ENCODE measurements around the gene GPR171. TPM values are rescaled to one million over a fixed set of nuclear protein-coding genes. Genes with fewer than 3 reads are reported as not detected.

Gene GPR171
- polyA plus RNA-seq, 1 donor from 2014 or later, result 1.1 TPM

DNA sequence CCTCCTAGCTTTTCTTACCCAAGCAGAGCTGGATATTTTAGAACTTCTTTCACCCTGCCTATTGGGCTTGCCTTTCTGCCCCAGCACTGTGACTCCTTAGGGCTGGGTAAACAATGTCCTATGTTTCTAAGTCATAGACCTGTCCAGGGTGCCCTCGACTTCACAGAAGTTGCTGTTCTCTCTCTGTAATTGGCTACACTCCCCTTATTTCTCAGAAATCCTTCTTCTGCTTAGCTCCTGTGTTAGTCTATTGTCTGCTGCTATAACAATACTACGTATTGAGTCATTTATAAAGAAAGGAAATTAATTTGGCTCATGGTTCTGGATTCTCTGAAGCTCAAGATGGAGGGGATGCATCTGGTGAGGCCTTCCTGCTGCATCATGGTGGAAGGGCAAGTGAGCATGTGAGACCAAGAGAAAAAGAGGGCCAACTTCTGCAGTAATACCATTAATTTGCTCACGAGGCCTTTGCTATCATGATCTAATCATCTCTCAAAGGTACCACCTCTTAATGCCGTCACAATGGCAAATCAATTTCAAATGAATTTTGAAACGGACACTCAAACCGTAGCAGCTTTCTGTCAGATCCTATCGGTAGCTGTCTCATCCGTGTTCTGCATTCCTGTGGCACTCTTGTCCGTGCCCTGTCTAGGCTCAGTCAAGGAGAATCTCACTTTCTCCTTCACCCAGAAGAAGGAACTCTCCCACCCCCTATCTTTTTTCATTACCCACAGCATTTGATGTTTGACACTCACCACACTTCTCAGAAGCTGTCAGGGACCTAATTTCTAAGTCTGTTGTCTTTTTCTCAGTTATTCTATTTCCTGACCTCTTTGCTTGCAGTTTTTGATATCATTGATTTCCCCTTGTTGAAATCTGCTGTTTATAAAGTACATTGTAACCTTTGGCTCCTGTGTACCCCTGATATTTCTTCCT lies 22.3 kb upstream of the GPR171 start:
- H3K27ac Mint-ChIP-seq, result peak overlapping the region in 1 of 3 donors; percentile 12
- H3K9me3 Mint-ChIP-seq, result peaks cover 0 to 7% (median 0%) of the 10 kb centered on the region in 3 donors
- H3K4me1 Mint-ChIP-seq, result peaks cover 13 to 19% (median 14%) of the 10 kb centered on the region in 3 donors
- peaks cover 4% of the 10 kb centered on the region for H3K36me3 Mint-ChIP-seq
- no peaks in the 10 kb centered on the region for H3K27me3 Mint-ChIP-seq
- H3K4me3 Mint-ChIP-seq, result no peak overlapping the region

DNA sequence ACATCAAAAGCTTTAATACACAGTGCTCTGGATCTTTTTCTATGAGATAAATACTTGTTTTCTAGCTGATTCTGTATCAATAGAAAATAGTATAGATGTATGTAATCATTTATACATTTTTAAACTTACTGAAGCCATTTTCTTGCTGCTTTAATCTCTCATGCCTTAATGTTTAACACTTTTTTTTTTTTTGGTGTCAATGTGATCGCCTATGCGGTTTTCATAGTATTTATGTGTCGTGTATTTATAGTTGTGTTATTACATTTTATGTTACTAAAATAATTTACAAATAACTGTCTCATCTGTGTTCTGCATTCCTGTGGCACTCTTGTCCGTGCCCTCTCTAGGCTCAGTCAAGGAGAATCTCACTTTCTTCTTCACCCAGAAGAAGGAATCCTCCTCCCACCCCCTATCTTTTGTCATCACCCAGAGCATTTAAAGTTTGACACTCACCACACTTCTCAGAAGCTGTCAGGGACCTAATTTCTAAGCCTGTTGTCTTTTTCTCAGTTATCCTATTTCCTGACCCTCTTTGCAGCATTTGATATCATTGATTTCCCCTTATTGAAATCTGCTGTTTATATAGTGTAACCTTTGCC lies 21.4 kb upstream of the GPR171 start:
- peaks cover 11 to 16% (median 11%) of the 10 kb centered on the region in 3 donors for H3K4me1 Mint-ChIP-seq
- peaks cover 0 to 7% (median 0%) of the 10 kb centered on the region in 3 donors for H3K9me3 Mint-ChIP-seq
- no peak overlapping the region for H3K4me3 Mint-ChIP-seq
- H3K27me3 Mint-ChIP-seq, result no peaks in the 10 kb centered on the region
- H3K36me3 Mint-ChIP-seq, result peaks cover 4% of the 10 kb centered on the region
- H3K27ac Mint-ChIP-seq, result no peak overlapping the region

DNA sequence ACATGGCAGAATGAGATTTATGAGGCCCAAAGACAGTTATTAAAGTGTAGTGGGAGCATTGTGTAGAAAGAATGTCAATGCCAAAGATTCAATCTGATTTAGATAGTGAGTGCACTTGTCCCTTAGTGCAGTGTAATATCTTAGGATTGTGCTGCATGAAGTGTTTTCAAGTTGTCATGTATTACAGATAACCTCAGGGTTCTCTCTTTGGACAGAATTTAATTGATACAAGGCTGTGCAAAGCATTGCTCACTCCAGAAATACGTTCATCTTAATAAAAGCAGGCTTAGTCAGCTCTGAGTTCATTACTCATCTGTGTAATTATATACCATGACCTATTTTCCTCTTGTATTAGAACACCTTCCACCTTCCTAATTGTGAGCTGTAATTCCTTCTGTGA lies 16.0 kb upstream of the GPR171 start:
- Mint-ChIP-seq H3K27me3 (no peaks in the 10 kb centered on the region), H3K27ac (no peak overlapping the region), H3K4me3 (no peak overlapping the region), H3K4me1 (peaks cover 0 to 1% (median 0%) of the 10 kb centered on the region in 3 donors), H3K36me3 (peaks cover 4% of the 10 kb centered on the region), H3K9me3 (peaks cover 0 to 7% (median 0%) of the 10 kb centered on the region in 3 donors)

DNA sequence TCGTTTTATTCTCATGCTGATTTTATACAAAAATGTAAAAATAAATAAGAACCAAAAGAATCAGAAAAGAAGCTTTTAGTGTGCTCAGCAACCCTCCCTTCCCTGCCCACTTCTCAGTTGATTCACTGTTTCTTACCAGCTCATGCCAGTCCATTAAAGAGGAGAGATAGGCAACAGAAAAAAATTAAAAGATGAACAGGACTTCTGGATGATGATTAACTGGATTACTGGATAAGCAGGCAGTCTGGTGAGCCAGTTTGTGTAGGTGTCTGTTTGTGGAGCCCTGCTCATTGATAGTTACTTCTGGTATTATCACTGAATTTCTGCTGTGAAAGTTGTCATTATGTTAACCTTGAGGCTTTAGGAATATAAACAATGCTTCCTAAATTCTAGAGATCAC lies 15.1 kb upstream of the GPR171 start:
- no peaks in the 10 kb centered on the region for H3K27me3 Mint-ChIP-seq
- H3K4me1 Mint-ChIP-seq, result no peaks in the 10 kb centered on the region
- peaks cover 0 to 7% (median 0%) of the 10 kb centered on the region in 3 donors for H3K9me3 Mint-ChIP-seq
- no peak overlapping the region for H3K27ac Mint-ChIP-seq
- H3K4me3 Mint-ChIP-seq, result no peak overlapping the region
- H3K36me3 Mint-ChIP-seq, result peaks cover 4% of the 10 kb centered on the region

DNA sequence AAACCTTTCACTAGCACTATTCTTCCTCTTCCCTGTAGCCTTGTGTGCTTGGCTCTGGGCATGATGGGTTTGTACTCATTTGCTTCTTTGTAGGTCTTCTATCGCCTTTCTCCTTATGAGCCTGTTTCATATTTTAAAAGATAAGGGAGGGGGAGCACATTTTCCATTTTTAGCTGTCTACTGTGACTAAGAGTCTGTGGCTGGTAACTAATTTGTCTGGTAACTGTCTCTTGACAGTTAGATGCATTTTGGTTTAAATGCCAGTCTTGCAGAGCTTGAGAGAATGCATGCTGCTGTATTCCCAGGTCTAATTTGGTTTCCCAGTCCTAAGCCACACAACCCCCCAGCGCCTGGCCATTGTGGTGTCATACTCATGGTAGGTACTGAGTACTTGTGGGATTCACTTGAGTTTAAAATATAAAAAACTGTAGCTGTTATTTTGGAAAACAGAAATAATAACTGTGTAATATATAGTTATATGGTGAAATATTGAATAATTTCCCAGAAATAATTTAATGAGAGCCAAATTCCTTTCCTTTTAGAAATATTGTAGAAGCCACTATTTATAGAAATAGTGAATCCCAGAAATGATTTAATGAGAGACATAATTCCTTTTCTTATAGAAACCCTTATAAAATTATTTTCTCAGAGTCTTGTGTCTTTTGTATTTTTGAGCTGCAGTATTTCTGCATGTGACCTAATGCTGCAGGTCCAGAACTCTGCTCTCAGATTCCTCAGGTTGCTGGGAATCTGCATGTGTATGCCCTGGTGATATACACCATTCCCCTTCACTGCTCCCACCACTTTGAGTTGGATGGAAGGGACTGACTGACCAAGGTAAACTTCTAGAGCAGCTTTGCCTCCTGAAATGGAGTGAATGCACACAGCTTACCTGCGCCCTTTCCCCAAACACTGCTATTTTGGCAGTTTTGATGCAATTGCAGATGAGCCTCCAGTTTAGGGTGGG lies 13.9 kb upstream of the GPR171 start:
- no peaks in the 10 kb centered on the region for H3K4me1 Mint-ChIP-seq
- peaks cover 4% of the 10 kb centered on the region for H3K36me3 Mint-ChIP-seq
- no peak overlapping the region for H3K4me3 Mint-ChIP-seq
- H3K27me3 Mint-ChIP-seq, result no peaks in the 10 kb centered on the region
- no peak overlapping the region for H3K27ac Mint-ChIP-seq
- peaks cover 0 to 7% (median 0%) of the 10 kb centered on the region in 3 donors for H3K9me3 Mint-ChIP-seq

DNA sequence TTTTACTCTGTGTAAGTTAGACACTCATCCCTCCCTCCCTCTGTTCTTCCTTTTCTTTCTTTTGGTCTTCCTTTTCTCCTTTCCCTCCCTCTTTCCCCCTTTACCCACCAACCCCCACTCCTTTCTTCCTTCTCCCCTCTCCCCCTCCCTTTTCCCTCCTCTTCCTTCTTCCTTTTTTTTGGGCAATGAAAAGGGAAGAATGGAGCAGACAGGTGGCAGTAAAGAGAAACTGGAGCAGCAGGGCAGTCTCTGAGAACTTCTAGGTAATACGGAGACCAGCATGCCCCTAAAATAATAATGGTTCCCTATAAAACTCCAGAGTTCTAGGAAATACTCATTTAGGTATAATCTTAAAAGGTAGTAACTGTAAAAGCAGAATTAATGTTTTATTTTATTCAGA lies 11.4 kb upstream of the GPR171 start:
- Mint-ChIP-seq H3K27me3 (peaks cover 2% of the 10 kb centered on the region), H3K4me1 (peaks cover 0 to 3% (median 0%) of the 10 kb centered on the region in 3 donors), H3K9me3 (no peaks in the 10 kb centered on the region), H3K36me3 (no peaks in the 10 kb centered on the region), H3K27ac (no peak overlapping the region), H3K4me3 (no peak overlapping the region)

DNA sequence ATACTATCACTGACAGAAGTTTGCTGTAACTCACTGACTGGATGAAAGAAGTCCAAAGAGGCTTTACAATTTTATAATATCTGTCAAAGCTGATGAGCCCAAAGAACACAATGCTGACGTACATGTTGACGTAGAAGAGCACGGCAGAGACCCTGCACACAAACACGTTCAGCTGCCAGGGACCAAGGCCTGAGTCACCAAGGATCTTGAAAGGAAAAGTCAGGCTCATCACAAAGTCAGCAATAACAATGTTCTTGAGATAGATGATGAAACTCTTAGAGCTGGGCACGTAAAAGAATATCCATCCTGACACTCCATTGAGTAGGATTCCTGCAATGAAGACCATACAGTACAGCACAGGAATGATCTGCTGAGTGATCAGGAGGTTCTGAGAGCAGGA lies 10.9 kb upstream of the GPR171 start:
- Mint-ChIP-seq H3K4me1 (peaks cover 0 to 3% (median 0%) of the 10 kb centered on the region in 3 donors), H3K27ac (no peak overlapping the region), H3K4me3 (no peak overlapping the region), H3K9me3 (no peaks in the 10 kb centered on the region), H3K36me3 (no peaks in the 10 kb centered on the region), H3K27me3 (peaks cover 2% of the 10 kb centered on the region)

DNA sequence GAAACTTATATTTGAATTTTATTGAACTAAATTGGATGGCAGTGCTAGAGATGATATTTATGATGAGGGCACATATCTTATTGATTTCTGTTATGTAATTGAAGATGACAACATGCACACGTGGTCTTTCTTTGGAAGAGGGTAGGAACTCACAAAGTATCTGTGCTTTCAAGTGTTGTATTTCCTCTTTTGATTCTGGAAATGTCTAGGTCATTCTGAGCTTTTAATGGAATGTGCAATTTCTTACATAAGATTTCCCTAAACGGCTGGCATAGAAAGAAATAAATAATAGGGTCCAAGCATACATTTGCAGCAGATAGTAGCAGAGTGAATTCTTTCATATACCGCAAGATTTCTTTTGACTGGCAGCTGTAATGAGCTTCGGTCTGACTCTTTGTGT lies 10.1 kb upstream of the GPR171 start:
- Mint-ChIP-seq H3K27ac (no peak overlapping the region), H3K36me3 (no peaks in the 10 kb centered on the region), H3K4me1 (peaks cover 0 to 3% (median 0%) of the 10 kb centered on the region in 3 donors), H3K4me3 (no peak overlapping the region), H3K9me3 (no peaks in the 10 kb centered on the region), H3K27me3 (peaks cover 2% of the 10 kb centered on the region)

DNA sequence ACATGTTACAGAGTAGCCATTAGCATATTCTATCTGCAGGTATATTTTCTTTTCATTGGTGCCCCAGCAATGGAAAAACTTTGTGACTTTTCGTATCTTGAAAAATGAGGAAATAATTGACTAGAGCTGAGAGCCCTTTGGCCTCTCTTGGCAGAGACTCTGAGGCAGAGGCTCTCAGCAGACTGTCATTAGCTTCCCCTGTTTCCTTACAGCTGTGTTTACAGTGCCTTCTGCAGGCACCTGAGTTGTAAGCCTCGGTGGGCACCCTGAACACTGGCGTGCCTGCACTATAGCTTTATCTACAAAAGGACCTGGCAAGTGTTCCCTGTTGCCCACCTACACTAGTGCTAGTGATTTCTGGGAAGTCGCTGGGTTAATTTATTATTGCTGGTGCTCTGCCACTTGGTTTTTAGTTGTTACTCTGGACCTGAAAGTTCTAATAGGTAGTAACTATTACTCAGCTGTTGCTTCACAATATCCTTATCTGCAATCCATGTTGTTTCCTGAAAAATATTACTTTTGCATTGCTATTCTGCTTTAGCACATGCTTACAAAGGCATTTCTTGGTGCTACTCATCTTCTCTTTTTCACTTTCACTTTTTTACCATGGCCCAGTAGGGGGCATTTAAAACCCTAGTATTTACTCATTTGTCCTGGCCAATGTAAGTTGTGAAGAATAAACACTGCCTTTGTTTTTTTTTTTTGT lies 7.8 kb upstream of the GPR171 start:
- Mint-ChIP-seq H3K36me3 (no peaks in the 10 kb centered on the region), H3K4me1 (peaks cover 0 to 3% (median 0%) of the 10 kb centered on the region in 3 donors)

DNA sequence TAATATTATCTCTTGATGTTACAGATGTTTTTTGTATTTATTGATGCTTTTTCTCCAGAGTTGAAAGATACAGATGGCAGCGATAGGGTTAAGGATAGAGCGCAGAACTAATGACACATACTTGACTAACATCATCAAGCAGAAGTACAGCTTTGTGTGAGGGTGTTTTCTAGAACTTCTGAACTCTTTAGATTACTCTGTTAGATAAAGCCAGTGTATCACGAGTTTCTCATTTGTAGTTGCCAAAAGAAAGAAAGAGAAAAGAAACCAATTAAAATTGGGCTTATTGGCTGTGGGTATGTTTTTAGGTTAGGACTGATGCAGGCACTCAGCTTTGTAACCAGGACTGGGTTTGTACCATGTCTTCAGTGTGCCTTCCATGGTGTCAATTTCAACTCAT lies 6.6 kb upstream of the GPR171 start:
- Mint-ChIP-seq H3K9me3 (peaks cover 0 to 2% (median 0%) of the 10 kb centered on the region in 3 donors), H3K4me1 (peaks cover 0 to 3% (median 0%) of the 10 kb centered on the region in 3 donors), H3K4me3 (no peak overlapping the region), H3K27ac (no peak overlapping the region), H3K27me3 (peaks cover 2% of the 10 kb centered on the region), H3K36me3 (no peaks in the 10 kb centered on the region)

More for the DNA sequence above, 7.8 kb upstream of the GPR171 start:
- no peak overlapping the region for H3K27ac Mint-ChIP-seq
- peak overlapping the region in 1 of 4 donors; percentile 23 for H3K4me3 Mint-ChIP-seq
- H3K9me3 Mint-ChIP-seq, result peaks cover 0 to 2% (median 0%) of the 10 kb centered on the region in 3 donors
- H3K27me3 Mint-ChIP-seq, result peaks cover 2% of the 10 kb centered on the region

DNA sequence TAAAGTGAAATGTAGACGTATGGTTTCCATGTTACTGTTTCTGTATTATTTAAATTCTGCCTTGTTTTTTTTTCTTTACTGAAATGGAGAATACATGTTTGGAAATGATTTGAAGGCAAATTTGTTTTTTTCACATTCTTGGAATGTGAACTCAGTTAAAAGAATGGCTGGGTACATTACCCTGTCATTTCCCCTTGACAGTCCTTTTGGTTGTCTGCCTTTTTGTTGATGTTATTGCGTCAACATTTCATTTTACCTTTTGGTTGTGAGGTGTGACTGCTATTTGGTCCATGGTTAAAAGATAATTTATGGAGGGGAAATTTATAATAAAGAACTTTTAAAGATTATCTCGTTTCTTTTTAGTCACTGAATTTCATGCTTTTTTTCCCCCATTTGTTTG lies 3.2 kb upstream of the GPR171 start:
- peaks cover 2% of the 10 kb centered on the region for H3K27me3 Mint-ChIP-seq
- H3K27ac Mint-ChIP-seq, result no peak overlapping the region
- H3K4me3 Mint-ChIP-seq, result no peak overlapping the region
- peaks cover 0 to 4% (median 0%) of the 10 kb centered on the region in 3 donors for H3K4me1 Mint-ChIP-seq
- no peaks in the 10 kb centered on the region for H3K36me3 Mint-ChIP-seq
- H3K9me3 Mint-ChIP-seq, result peaks cover 0 to 3% (median 0%) of the 10 kb centered on the region in 3 donors

DNA sequence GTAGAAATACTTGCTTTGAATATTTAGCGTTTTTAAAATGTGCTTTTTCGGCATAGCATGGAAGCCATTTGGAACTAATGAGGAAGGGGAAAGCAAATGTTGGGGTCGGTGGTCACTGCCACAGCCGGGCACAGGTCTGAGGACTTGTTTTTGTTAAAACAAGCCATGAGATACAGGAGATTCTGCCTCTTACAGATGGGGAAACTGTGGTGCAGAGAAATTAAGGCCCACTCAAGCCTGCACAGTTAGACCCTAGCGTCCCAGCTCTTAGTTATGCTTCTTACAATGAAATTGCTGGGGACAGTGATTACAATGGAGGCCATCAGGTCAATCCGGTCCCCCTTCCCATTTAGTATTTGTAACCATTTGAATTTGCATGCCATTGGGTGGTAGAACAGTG lies 2.5 kb upstream of the GPR171 start:
- Mint-ChIP-seq H3K27me3 (no peaks in the 10 kb centered on the region), H3K4me3 (no peak overlapping the region), H3K36me3 (no peaks in the 10 kb centered on the region), H3K9me3 (peaks cover 0 to 3% (median 0%) of the 10 kb centered on the region in 3 donors), H3K27ac (no peak overlapping the region), H3K4me1 (peaks cover 0 to 1% (median 0%) of the 10 kb centered on the region in 3 donors)

DNA sequence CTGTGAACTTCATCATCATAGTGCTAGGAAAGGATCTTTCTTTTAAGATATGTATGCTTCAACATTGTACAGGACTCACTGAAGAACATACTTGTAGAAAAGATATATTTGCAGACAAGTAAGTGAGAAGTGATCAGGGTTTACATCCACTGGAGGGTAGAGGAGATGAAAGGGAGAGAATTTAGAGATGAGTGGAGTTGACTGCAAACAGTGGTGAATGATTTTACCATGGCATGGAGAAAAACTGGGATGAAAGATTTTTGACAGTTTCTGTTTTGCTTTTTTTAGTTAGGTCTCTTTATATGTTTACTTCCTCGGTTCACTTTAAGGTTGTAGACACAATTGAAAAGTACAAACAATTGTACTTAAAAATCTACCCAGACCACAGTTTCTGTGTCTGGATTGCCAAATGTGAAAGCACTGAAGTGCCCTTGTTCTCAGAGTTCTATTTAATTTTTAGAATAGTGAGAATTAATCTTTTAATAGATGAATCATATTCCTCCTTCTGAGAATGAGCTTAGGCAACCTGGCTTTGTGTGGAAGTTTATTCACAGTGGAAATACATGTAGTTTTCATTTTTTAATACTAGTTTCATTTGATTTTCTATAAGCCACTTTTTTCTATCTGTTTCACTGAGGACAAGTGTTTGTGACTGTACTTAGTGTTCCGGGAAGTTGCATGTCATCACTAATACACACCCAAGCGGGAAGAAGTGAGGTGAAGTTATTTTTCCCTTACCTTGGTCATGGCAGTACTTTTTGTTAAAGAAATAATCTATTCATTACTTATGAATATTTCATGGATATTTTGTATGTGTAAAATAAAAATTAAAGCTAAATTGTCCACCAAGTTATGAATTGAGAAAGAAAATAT lies 1.8 kb upstream of the GPR171 start:
- H3K27ac Mint-ChIP-seq, result peak overlapping the region in 1 of 3 donors; percentile 78
- H3K27me3 Mint-ChIP-seq, result no peaks in the 10 kb centered on the region
- H3K4me3 Mint-ChIP-seq, result no peak overlapping the region
- peaks cover 0 to 1% (median 0%) of the 10 kb centered on the region in 3 donors for H3K4me1 Mint-ChIP-seq
- H3K9me3 Mint-ChIP-seq, result peaks cover 0 to 3% (median 0%) of the 10 kb centered on the region in 3 donors
- H3K36me3 Mint-ChIP-seq, result no peaks in the 10 kb centered on the region

Data from IgD-negative memory B cell (primary cell).